ENCODE results near the gene C22orf31.
A peak's percentile ranks its signal among the peaks of the same experiment; 100 is the strongest.

C22orf31 gene

DNA sequence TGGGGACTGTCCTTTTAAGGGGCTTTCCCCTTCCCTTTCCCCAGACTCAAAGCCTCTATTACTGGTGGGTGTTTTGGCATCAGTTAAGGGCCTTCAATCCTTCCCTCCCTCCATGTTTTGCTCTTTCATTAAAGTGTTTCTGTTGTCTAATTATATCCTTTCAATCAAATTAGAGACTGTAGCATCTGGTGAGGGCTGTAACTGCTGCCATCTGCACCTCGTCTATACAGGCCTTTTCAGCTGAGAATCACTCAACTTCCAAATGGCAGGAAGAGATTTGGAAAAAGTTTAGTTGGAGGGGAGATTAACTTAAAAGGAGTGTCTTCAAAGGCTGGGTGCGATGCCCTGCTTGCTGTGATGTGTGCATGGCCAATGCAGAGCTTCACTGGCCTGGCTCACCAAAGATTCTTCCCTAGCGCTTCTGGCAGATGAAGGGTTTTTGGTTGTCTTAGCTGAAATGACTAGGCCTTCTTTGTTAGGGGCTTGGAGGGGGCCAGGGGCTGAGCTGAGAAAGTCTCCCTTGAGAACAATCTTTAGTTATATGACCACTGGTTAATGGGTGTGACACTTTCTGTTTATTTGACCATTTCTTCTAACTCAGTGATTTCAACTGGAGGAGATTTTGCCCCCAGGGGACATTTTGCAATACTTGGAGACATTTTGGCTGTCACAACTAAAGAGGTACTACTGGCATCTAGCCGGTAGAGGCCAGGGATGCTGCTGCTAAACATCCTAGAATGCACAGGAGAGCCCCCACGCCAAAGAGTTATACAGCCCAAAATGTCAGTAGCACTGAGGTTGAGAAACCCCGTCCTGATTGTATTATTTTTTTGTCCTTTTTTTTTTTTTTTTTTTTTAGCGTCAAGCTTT lies 18.7 kb upstream of the C22orf31 start:
- DNase-seq = no peak

DNA sequence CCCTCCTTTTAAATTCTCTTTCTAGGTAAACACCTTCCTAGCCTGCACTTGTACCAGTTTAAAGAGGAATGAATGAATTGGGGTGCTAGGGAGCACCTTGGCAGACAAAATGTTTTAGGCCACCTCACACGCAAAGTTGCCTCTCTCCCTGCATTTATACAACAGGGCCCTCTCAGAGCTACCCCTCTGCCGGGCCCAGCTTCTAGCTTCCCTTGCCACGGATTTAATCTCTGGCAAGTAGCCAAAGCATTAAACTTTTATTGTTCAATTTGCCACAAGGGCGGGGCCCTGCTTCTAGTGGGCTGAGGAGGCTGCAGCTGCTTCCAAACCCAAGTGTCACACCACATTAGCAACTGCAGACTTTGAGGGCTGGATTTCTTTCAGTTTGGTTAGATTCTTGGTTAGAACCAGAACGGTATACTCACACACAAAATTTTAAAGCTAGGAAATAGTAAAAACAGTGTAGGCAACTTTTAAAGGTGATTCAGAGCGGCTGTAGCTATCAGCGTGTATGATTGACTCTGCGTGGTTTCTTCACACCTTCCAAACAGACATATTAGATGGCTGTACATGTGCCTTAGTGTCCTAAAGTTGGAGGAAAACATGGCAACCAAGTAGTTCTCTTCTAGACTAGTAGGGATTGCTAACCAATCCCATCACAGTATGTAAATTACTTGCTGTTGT lies 17.7 kb upstream of the C22orf31 start:
- DNase-seq = peak; percentile 65

DNA sequence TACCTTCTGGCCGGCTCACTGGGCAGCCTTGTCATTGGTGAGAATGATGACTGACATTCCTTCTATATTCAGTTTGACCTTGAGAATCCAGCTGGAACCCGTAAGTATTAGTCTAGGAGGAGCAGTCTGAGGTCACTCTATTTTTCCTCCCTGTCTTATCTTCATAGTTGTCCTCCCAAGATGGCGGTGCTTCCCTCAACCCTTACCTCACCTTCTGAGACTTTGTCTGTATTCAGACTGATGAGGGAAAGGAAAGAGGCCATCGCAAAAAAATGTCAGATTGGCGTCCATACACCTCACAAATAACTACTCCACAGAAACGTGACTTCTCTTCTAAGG lies 17.2 kb upstream of the C22orf31 start:
- no peak for DNase-seq

DNA sequence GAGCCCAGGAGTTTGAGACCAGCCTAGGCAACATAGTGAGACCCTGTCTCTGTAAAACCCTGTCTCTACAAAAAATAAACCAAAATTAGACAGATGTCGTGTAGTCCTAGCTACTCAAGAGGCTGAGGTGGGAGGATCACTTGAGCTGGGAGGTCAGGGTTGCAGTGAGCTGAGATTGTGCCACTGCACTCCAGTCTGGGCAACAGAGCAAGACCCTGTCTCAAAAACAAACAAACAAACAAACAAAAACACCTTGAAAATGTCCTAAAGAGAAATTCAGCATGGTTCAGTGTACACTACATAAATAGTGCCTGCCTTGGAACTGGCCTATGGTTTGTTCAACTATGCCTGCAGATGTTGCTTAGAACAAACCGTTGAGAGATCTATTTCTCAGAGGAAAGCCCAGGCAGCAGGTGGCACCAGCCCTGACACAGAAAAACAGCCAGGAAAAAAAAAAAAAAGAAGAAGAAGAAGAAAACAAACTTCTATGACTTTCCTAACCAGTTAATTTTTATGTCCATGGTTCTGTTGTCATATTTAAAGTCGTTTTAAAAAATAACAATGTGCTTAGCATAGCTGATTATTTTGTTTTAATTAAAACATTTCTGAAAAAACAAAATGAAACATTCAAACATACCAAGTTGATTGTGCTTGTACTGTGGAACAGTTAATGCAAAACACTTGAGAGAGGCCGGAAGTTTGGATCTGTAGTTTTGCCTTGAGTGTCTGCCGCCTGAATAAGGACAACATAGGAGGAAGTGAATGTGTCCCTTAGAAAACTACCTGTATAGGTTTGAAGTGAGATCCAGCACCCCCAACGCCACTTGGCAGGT lies 16.6 kb upstream of the C22orf31 start:
- DNase-seq = no peak

DNA sequence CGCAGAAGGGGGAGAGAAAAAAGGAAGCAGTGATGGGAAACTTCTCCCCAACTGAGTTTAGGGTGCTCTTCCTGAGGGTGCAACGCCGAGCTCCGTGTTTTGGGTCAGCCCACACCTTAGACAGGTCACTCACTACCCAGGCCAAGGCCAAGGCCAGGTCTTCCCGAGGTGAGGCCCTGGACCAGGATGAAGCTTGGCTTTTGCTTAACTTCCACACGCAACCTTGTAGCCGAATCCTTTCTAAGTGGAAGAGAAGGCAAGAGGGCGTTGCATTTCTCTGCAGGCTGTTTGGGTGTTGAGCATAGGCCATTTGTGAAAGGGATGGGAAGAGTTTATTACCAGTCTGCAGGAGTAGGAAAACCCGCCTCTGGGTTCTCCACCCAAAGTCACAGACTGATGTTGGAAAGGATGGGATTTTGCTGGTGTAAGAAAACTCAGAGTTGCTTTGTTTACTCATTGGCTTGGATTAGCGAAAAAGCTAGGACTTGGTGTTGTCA lies 12.7 kb upstream of the C22orf31 start:
- no peak for DNase-seq

DNA sequence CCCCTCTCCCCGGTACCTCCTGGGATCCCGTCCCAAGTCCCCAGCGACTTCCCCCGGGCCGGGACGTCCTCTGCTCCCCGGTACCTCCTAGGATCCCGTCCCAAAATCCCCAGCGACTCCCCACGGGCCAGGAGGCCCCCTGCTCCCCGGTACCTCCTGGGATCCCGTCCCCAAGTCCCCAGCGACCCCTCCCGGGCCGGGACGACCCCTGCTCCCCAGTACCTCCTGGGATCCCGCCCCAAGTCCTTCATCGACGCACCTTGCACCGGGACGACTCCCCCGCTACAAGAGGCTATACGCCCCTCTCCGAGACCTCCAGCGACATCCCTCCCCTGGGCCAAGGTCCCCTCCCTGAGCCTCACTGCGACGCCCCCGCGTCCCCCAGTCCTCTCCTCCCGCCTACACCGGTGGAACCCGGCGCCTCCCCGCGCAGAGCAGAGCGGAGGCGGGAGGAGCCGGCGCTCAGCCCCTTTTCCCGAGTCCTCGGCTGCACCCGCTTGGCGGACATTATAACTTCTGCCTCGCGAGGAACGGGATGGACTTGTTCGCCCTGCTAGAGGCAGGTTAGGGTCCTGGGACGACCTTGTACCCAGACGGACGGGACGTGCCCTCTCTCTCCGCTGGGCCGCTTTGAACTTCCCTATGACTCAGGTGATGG lies 12.1 kb upstream of the C22orf31 start:
- peak; percentile 17 for DNase-seq

DNA sequence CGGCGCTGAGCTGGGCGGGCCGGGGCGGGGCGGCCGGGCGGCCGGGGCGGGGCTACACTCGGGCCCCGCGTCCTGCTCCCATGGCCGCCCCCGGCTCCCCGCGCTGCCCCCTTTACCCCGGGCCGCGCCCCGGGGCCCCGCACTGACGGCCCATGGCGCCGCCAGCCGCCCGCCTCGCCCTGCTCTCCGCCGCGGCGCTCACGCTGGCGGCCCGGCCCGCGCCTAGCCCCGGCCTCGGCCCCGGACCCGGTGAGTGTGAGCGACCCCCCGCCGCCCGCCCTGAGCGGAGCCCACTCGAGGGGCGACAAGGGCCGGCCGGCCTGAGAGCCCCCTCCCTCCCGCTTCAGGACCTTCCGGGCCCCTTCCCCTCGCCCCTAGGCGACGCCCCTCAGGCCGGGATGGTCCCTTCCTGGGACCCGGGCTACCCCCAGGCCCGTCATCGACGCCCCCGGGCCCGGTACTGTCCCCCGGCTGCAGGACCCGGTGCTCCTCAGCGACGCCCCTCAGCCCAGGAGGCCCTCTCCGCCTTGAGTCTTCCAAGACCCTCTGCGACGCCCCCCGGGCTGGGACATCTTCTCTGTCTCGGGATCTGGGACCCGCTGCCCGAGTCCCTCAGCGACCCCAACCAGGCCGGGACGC lies 11.5 kb upstream of the C22orf31 start, which contains the start of gene KREMEN1:
Gene KREMEN1 (plus strand): TSS at position 57 of the 639 bp plus-strand sequence. CDS start 96 bp downstream, at position 153.
- no peak for DNase-seq

DNA sequence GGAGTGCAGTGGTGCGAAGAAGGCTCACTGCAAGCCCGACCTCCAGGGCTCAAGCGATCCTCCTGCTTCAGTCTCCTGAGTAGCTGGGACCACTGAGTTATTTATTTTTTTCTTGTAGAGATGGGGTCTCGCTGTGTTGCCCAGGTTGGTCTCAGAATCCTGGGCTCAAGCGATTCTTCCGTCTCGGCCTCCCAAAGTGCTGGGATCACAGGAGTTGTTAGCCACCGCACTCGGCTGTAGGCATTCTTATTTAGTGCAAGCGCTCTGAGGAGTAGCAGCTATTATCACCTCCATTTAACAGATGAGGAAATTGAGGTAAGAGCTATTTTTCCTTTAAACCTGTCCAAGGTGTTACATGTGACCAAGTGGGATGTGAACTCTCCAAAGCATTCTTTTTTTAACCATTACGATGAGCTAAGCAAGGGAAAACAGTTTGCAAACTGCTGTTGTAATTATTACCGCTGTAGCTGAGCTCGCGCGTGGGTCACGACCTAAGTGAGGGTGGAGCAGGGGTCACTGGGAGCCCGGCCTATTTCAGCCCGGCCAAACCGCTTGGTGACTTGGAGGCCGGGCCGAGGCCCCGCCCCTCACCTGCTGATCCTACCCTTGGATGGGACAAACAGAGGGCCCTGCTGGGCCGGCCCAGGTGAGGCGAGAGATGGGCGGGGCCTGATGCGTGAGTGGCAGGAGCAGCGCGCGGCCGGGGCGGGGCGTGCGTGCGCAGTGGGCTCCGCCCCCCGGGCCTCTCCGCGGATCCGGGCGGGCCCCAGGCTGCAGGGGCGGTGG lies 10.8 kb upstream of the C22orf31 start:
- DNase-seq = peak; percentile 86

DNA sequence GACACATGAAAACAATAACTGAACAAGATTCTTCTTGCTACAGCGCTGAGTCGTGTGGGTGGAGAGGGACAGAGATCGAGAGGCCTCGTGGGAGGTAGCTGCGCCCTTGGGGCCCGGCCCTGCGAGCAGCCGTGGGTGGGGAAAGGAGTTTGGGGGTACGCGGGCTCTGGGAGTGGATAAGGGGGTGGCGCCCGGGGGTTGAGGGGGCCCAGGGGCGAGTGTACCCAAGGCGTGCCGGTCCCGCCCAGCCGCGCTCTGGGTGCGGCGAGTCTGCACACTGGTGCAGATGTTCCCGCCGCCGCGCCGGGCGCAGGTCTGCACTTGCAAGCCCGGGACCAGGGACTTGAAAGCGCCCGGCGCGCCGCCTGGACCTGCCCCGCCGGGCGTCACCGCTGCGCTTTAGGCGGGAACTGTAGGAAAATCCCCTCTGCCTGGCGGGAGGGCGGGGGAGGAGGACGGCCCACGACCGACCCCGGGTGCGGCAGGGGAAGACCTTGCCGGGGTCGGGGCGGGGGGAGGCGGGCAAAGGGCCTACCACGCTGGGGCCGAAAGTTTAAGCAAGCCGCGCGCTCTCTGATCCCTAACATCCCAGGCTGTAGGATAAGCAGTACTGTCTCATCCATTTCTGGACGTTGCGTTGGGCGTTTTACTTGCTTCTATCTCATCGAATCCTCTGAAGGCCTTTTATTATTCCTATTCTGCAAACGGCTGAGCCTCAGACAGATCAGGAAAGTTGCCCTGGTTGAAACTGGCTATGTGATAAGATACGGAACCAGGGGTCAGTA lies 9.8 kb upstream of the C22orf31 start:
- DNase-seq = peak; percentile 69

DNA sequence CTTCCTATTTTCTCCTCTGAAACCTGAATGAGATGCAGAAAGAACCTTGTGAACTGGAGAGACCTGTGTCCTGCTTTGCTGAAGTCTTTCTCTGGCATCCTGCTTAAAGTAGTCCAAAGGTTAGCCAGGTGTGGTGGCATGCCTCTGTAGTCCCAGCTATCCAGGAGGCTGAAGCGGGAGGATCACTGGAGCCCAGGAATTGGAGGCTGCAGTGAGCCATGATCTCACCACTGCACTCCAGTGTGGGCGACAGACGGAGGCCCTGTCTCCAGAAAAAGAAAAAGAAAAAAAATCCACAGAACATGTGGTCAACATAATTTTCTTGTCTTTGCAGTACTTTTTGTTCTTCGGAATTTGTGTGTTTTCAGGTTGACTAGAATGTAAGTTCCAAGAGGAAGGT lies 8.9 kb upstream of the C22orf31 start:
- DNase-seq = no peak

DNA sequence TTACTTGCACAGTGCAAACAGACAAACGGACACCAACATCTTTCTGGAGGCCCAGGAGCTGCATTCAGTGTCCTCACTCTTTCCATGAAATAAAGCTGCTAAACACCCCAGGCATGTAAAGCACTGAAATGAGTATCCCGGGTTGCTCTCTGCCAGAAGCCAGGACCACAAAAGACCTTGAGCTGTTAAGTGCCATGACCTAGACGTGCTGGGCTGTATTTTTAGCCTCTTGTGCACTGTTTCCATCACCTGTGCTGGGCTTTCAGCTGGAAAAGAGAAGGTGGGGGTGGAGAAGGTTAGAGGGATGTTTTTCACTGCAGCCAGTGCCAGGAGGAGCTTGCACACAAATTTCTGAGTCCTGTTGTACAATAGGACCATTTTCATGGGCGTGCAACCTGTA lies 7.8 kb upstream of the C22orf31 start:
- DNase-seq = no peak

DNA sequence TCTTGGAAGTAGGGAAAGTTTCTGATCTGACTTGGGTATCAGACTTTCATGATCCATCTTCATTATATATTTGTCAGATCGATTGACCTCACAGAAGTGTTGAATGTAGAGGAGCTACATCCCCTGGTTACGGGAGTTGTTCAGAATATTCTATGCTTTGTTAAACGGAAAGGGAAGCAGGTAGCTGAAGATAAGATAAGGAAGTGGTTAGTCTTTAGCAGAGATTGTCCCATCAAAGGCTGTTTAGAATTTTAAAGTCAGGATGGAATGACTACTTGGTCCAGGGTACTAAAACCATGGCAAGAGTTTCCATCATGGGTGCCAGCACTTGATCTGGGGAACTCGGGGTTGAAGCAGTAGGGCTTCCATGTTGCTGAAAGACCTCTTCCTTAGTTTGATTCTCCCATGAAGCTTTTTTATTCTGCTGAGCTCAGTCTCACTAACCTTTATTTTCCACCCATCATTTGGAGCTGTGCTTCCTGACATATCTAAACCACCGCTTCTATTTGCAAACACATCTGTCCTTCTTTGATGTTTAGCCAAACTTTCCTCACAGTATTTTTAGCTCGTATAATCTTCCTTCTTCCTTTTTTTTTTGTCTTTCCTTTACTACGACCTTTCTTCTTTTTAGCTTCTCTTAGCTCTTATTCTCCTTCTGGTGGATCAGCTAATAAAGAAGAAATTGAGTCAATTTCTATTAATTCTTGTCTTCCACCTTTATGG lies 4.0 kb upstream of the C22orf31 start:
- DNase-seq = no peak

DNA sequence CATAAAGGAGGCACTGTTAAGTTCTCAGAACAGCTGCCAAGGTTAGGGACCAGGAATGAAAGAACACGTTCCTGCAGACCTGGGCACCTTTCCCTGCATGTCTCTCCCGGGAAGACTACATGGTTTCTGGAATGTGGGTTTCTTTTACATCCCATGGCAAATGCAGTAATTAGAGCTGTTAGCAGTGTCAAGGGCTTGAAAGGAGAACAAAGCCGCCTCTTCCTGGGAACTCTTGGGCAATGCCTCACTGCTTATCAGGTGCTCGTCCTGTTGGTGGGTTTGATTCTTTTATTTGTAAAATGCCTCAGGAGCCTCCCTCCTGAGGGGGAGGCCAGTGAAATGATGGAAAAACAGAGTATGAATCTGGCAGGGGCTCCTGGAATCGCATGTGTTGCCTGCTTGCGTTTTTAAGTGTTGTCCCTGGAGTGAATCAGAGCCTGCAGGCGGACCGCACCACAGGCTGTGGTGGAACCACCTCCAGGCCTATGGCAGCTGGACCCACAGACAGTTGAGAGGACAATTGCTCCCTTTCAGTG lies 723 bp upstream of the C22orf31 start:
- DNase-seq = no peak

DNA sequence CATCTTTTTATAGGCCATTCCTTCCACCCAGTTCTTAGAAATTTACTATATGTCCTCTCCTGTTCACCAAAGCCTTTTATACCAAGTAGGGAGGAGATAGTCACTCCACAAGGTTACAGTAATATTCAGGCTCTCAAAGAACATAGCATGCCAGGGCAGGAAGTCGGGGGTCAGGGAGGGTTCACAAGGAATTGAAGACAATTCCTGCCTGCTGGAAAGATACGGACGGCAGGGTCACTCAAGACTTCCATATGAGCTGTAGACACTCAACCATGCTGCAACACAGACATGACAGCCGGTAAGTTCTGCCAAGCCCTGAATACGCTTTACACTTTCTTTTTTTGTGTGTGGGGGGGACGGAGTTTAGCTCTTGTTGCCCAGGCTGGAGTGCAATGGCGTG lies 700 bp downstream of the C22orf31 start:
- DNase-seq = no peak

DNA sequence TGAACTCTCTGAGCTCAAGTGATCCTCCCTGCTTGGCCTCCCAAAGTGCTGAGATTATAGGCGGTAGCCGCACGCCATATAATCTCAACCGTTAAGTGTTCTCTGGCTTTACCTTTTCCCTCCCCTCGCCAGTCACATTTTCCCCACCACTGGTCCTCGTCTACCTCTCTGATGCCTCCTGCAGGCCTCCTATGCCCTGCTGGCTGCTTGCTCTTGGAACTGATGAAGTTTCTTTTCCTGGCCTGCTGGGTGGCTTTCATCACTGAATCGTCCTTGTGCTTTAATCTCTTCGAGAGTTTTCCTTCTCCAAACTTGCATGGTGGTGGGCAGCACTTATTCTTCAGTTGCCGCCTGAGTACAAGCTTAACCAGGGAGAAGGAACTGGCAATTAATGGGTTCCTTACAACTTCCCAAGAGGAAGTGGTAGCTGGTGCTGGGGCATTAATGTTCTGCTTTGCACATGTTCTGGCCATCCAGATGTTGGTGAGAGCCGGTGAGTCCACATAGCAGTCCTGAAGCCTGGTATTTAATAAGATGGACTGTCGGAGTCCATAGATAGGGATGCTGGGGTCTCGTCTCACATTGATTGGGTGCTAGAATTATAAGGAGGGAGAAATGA lies 1.3 kb downstream of the C22orf31 start:
- DNase-seq = no peak

DNA sequence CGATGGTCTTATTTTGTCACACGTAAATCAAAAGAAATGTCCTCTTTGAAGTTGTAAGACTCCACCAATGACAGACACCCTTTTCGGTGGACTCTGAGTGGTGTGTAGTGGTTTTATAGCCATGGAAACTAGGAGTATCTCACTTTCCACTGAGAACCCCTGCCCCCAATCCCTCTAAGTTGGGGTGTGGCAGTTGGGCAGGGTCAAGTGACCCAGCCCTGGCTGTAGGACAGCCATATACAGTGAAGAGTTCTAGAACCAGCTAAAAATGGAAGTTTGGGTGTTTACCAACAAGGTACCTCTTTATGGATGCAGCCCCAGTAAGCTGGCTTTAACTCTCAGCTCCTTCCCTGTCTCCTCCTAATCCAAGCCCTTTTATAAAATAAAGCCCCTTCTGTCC lies 5.2 kb downstream of the C22orf31 start:
- no peak for DNase-seq

DNA sequence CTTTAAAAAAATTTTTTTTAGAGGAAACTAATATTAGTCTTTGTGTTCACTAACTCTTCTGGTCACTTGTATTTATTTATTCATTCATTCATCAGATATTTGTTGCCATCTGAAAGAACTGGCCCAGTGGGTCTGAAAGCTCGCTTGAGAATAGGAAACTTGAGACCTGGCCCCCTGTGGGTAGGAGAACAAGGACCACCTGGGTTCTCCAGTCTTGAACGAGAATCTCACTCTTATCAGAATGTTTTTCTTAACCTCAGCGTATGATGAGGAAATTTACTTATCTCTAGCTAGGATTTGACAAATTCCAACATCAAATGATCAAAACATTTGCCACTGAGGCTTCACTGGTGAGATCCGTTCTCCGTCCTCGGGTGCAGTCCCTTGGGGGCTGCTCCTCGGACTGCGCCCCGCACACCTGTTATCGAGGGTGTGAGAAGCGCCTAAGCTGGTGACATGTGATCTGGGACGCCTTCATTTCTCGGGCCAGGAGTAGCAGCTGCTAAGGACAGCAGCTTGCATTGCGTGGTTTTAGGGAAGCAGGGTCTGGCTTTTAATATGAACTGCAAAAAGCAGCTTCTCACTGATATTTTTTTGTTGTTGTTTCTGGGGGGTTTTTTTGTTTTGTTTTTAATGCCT lies 6.3 kb downstream of the C22orf31 start:
- peak; percentile 40 for DNase-seq

DNA sequence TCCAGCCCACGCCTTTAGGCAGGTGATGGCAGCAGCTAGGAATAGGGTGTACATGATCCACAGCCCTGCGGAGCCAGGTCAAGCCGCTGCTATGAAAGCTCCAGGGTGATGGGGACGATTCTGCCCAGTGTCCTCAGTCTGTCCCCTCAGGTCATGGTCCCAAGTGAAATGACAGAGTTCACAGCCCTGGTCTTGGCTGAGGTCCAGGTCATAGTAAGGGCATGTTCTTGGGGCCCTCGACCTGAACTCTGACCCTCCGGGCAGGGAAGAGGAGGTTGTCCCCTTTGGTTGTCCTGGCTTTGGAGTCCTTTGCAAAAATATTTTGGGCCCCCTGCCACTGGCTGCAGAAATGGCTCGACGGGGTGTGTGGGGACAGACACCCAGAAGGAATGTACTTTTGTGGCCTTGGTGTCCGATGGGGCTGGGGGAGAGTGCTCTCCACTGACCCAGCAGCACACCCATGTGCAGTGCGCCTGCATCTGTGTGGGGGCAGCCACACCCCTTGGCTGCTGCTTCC lies 7.3 kb downstream of the C22orf31 start:
- no peak for DNase-seq

Measured in NCI-H146 (cell line).